ENCODE results near the gene SIK3.

SIK3 gene

GRCh38 chr11:117083011-117083935 lies 15.0 kb downstream of the SIK3 start:
- TF ChIP-seq TAF1 (IDR thresholded peaks at IDR 0.05; ENCODE audit: borderline replicate concordance, insufficient read depth, low read length) (no peak), REST (IDR thresholded peaks at IDR 0.05; ENCODE audit: insufficient read depth in 1 of 2, low read depth in 2 of 2, low read length in 2 of 2) (no peak)

GRCh38 chr11:117081908-117082307 lies 16.3 kb downstream of the SIK3 start:
- no peak for TF ChIP-seq SIN3A (IDR thresholded peaks at IDR 0.05; ENCODE audit: borderline replicate concordance, insufficient read depth, low read length)
- TF ChIP-seq POLR2AphosphoS5 (IDR thresholded peaks at IDR 0.05; ENCODE audit: low read depth, low read length) = no peak
- TF ChIP-seq REST (IDR thresholded peaks at IDR 0.05; ENCODE audit: insufficient read depth in 1 of 2, low read depth in 2 of 2, low read length in 2 of 2) = no peak
- TF ChIP-seq TAF1 (IDR thresholded peaks at IDR 0.05; ENCODE audit: borderline replicate concordance, insufficient read depth, low read length) = no peak
- TF ChIP-seq FOXP2 (optimal IDR thresholded peaks at IDR 0.05; ENCODE audit: borderline replicate concordance, extremely low read depth, extremely low read length, insufficient read depth) = no peak

DNA sequence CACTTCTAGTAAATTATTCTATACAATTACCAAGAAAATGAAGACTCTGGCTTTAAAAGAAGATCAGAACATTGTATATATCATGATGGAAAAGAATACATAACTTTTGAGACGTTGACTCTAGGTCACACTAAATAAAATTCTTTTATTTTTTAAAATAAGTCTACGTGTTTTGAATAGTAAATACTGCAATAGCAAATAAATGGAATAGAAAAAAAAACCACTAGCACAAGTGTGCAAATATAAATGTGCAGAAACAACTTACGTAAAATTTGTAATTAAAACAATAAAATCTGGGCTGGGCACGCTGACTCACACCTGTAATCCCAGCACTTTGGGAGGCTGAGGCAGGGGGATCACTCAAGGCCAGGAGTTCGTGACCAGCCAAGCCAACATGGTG lies 17.9 kb downstream of the SIK3 start:
- TF ChIP-seq POLR2AphosphoS5 (IDR thresholded peaks at IDR 0.05; ENCODE audit: low read depth, low read length) (no peak), TAF1 (IDR thresholded peaks at IDR 0.05; ENCODE audit: borderline replicate concordance, insufficient read depth, low read length) (no peak), REST (IDR thresholded peaks at IDR 0.05; ENCODE audit: insufficient read depth in 1 of 2, low read depth in 2 of 2, low read length in 2 of 2) (no peak), SIN3A (IDR thresholded peaks at IDR 0.05; ENCODE audit: borderline replicate concordance, insufficient read depth, low read length) (no peak)

GRCh38 chr11:117076941-117077691 lies 21.1 kb downstream of the SIK3 start:
- TF ChIP-seq TAF1 (IDR thresholded peaks at IDR 0.05; ENCODE audit: borderline replicate concordance, insufficient read depth, low read length) (no peak), REST (IDR thresholded peaks at IDR 0.05; ENCODE audit: insufficient read depth in 1 of 2, low read depth in 2 of 2, low read length in 2 of 2) (no peak), FOXP2 (optimal IDR thresholded peaks at IDR 0.05; ENCODE audit: borderline replicate concordance, extremely low read depth, extremely low read length, insufficient read depth) (no peak), SIN3A (IDR thresholded peaks at IDR 0.05; ENCODE audit: borderline replicate concordance, insufficient read depth, low read length) (no peak), POLR2AphosphoS5 (IDR thresholded peaks at IDR 0.05; ENCODE audit: low read depth, low read length) (no peak)
